DND-41 (cell line): ENCODE results near the gene ALAS1.

ENCODE experiments used
- CTCF ChIP-seq: IDR thresholded peaks from 2 replicates; pipeline ENCODE4 v1.5.1; 2012; ENCODE audit warnings: borderline replicate concordance, low read length, moderate library complexity, mild to moderate bottlenecking; ENCODE audit not compliant: poor library complexity, severe bottlenecking; ENCODE audit errors: extremely low read depth
- EZH2 ChIP-seq: IDR thresholded peaks from 3 replicates; pipeline ENCODE4 v1.6.1; 2012; ENCODE audit warnings: borderline replicate concordance, low read depth, mild to moderate bottlenecking, moderate library complexity, low read length, inconsistent platforms; ENCODE audit not compliant: severe bottlenecking

- TF ChIP-seq CTCF, result no peak
- TF ChIP-seq EZH2, result no peak
These were observed 26.3 kb upstream of the ALAS1 start for GRCh38 chr3:52171514-52172261.
